Hepatic stellate cell (primary cell): ENCODE measurements around the gene MLN.
A peak's percentile ranks its signal among the peaks of the same experiment; 100 is the strongest.

Source experiments
- DNase-seq: peaks from one replicate; pipeline ENCODE4 v3.0.0; 2011; ENCODE audit warnings: low spot score

MLN gene

DNA sequence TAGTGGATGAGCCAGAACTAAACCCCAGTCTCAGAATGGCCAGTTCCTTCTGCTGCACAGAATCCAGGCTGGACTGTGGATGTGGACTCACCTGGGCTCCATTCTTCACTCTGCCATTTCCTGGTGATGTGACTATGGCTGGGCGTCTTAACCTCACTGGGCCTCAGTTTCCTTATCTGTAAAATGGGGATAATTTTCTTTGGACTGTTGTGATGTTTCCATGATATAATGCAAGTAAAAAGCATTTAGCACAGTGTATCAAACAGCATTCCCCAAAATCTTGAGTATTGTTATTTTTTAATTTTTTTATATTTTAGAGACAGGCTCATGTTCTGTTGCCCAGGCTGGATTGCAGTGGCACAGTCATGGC is 51.2 kb downstream of the MLN start:
- no peak for DNase-seq

GRCh38 chr6:33751771-33752645 is 51.8 kb downstream of the MLN start:
- no peak for DNase-seq

DNA sequence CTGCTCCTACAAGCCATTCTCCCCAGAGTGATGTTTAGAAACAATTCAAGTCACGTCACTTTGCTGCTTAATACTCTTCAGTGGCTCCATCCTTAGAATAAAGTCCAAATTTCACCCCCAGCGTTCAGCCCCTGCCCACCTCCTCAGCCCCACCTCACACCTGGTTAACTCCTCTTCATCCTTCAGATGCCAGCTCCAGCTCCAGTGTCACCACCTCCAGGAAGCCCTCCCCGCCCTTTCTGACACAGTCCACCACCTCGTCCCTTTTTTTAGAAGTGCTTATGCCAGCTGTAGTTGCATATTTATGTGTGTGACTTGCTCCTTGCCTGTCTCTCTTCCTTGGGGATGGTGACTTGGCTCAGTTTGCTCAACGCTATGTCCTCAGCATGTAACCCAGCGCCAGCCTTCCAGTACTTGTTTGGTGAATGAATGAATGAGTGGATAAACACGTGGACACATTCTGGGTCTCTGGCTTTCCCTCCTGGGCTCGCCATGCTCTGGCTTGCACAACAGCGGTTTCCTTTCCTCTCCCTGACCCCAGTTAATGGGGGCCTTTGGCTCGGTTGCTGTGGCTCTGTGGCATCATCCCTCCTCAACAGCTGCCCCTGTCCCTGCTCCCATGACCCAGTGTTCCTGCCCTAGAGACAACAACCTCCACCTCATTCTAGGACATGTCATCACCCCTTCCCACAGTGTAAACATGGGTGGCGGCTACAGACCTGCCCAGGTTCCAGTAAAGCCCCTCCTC is 53.4 kb downstream of the MLN start:
- DNase-seq = no peak

GRCh38 chr6:33749401-33749800 is 54.4 kb downstream of the MLN start:
- DNase-seq = no peak

DNA sequence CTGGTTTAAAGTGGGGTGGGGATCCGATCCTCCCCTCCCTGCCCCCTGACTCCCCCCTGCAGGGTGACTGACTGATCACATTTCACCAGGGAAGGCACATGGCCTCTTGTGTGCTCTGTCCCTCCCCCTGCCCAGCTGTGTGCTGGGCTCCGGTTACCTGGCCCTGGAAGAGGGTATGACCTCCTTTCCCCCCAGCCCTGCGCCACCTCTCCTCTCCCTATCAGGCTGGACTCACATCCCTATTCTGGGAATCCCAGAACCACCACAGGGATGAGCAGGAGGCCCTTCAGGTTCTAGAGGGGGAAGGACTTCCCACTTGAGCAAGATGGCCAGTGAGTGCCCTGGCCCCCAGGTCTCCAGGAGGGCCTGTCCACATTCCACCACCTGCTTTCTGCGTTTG is 55.0 kb downstream of the MLN start:
- no peak for DNase-seq

- DNase-seq = no peak
Observed at GRCh38 chr6:33747823-33748222, 56.0 kb downstream of the MLN start.

GRCh38 chr6:33746651-33747100 is 57.1 kb downstream of the MLN start, which contains the start of gene IP6K3:
Gene IP6K3, minus strand, starts transcription at chr6:33746905. Its CDS starts 11,429 bp downstream, at chr6:33735476.
- DNase-seq = no peak

GRCh38 chr6:33746036-33746600 is 57.7 kb downstream of the MLN start:
- peak; percentile 88 for DNase-seq

DNA sequence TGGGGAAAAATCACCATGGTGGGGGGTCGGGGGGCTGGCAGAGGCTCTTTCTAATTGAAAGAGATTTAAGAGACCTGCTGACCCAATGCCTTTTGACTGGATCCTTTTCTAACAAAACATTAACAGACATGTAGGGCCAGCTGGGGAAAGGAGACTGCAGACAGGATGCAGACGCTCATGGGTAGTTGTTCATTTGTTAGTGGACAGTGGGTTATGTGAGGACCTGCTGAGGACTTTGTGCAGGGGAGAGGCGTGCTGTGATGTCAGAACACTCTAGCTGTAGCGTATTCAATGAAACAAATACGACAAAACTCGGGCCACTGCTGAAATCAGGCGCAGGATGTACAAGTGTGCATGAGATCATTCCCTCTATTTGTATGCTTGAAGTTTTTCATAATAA is 58.3 kb downstream of the MLN start:
- no peak for DNase-seq

DNA sequence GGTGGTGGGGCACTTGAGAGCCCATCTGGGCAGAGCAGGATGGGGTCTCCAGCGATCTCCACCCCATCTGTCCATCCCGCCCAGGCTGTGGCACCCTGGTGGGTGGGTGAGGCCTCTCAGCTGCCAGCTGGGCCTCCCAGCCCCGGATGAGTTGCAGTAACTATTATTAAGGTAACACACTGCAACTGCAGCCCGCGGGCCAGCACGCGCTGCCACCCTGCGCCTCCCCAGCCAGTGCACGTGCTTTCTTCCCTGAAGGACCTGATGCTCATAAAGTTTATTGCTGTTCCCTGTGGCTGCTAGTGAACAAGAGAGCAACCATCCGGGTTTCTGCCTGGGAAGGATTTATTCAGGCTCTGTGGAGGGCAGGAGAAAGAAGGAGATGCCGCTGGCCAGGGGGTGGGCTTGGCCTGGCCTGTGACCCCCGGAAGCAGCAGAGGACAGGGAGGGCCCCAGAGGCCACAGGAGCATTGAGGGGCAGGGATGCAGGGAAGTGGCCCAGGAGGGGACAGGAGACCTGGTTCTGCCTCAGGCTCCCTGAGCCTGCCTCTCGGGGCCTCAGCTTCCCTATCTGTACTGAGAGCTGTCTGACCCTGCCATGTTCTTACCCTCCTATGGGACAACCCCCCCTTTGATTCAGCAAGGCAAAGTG is 58.8 kb downstream of the MLN start:
- DNase-seq = no peak
